Measurements from ENCODE around the gene CIRBP.

DNA sequence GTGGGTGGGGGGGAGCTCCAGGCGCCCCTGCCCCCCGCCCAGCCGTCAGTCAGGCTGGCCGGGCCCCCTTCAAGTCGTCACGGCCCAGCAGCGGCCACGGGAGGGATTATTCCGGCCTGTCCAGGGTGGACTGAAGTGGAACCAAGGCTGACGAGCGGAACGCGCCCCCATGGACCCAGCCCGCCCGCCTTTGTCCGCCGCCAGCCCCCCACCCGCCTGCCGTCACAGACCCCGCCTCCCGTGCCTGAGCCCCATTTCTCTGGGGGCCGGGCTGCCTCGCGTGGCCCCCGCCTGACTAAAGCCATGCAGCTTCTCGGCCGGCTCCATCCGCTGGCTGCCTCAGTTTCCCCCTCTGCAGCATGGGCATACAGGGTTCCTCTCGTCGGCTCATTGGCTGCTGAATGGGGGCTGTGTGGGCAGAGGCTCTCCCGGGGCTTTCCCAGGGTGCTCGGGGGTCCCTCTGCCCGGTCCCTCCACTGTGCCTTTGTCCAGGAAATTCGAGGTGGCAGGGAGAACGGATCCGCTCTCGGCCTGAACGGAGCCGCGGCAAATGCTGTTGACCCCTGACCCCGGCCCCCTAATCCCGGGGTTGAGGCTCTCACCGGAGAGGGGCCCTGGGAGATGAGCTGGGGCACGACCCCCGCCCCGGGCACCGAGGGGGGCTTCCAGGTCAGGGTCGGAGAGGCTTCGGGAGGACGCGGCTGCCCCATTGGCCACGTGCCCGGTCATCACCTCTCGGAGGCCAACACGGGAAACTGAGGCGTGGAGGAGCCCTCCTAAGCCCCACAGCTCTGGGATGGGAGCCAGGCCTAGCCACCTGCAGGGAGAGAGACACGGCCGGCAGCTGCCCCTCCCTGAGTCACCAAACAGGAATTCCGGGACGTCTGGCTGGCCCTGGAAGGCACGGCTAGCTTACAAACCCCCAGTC, 43.9 kb downstream of the CIRBP start:
- TF ChIP-seq, protein P1, sequence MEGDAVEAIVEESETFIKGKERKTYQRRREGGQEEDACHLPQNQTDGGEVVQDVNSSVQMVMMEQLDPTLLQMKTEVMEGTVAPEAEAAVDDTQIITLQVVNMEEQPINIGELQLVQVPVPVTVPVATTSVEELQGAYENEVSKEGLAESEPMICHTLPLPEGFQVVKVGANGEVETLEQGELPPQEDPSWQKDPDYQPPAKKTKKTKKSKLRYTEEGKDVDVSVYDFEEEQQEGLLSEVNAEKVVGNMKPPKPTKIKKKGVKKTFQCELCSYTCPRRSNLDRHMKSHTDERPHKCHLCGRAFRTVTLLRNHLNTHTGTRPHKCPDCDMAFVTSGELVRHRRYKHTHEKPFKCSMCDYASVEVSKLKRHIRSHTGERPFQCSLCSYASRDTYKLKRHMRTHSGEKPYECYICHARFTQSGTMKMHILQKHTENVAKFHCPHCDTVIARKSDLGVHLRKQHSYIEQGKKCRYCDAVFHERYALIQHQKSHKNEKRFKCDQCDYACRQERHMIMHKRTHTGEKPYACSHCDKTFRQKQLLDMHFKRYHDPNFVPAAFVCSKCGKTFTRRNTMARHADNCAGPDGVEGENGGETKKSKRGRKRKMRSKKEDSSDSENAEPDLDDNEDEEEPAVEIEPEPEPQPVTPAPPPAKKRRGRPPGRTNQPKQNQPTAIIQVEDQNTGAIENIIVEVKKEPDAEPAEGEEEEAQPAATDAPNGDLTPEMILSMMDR (conservative IDR thresholded peaks at IDR 0.05; ENCODE audit: low read length), result no peak
- TF ChIP-seq EZH2phosphoT487 (IDR thresholded peaks at IDR 0.05; ENCODE audit: borderline replicate concordance, low read depth, low read length), result no peak

All from OCI-LY7 (cell line).